Osteocyte (in vitro differentiated cells): Measurements from ENCODE around the gene DPH6. TPM values are rescaled to one million over a fixed set of nuclear protein-coding genes. Genes with fewer than 3 reads are reported as not detected.
A peak's percentile ranks its signal among the peaks of the same experiment; 100 is the strongest.

Experiments used
- DNase-seq: peaks from one replicate; pipeline ENCODE4 v3.0.0; 2021; ENCODE audit warnings: mixed read lengths; ENCODE audit not compliant: unreplicated experiment; ENCODE audit errors: extremely low spot score
- H3K27ac Mint-ChIP-seq: one replicate; pipeline ENCODE4 v1.8.0; 2021; ENCODE audit warnings: mild to moderate bottlenecking, mixed read lengths; ENCODE audit not compliant: unreplicated experiment
- H3K27me3 Mint-ChIP-seq: one replicate; pipeline ENCODE4 v1.8.0; 2021; ENCODE audit warnings: mixed read lengths; ENCODE audit not compliant: unreplicated experiment
- H3K36me3 Mint-ChIP-seq: one replicate; pipeline ENCODE4 v1.8.0; 2021; ENCODE audit warnings: mixed read lengths; ENCODE audit not compliant: unreplicated experiment
- H3K4me1 Mint-ChIP-seq: one replicate; pipeline ENCODE4 v1.8.0; 2021; ENCODE audit warnings: mixed read lengths; ENCODE audit not compliant: unreplicated experiment
- H3K4me3 Mint-ChIP-seq: one replicate; pipeline ENCODE4 v1.8.0; 2021; ENCODE audit warnings: mild to moderate bottlenecking, moderate library complexity, mixed read lengths; ENCODE audit not compliant: unreplicated experiment
- H3K9me3 Mint-ChIP-seq: one replicate; pipeline ENCODE4 v1.8.0; 2021; ENCODE audit warnings: mixed read lengths; ENCODE audit not compliant: unreplicated experiment
- CTCF ChIP-seq: fragments of 200-600 bp; sonication (generic); IDR thresholded peaks from 2 replicates; pipeline ENCODE4 v1.5.0; 2021; ENCODE audit warnings: antibody characterized with exemption, mild to moderate bottlenecking, moderate library complexity
- total RNA-seq: library from RNA; stranded (reverse); gene quantifications from 2 replicates; pipeline ENCODE4 v1.2.1, GENCODE V29; 2021

Gene DPH6
- total RNA-seq, 1 donor from 2014 or later = 14.3 TPM

GRCh38 chr15:35437157-35437556 is 108.8 kb downstream of the DPH6 start:
- no peaks in the 10 kb centered on the region for H3K27me3 Mint-ChIP-seq
- H3K4me1 Mint-ChIP-seq = peaks cover 12% of the 10 kb centered on the region
- peak; percentile 18 for TF ChIP-seq CTCF
- H3K27ac Mint-ChIP-seq = no peak overlapping the region
- no peak for DNase-seq
- H3K36me3 Mint-ChIP-seq = peaks cover 9% of the 10 kb centered on the region
- no peaks in the 10 kb centered on the region for H3K9me3 Mint-ChIP-seq
- no peak overlapping the region for H3K4me3 Mint-ChIP-seq

GRCh38 chr15:35436422-35436821 is 109.5 kb downstream of the DPH6 start:
- H3K4me3 Mint-ChIP-seq = no peak overlapping the region

GRCh38 chr15:35431281-35431680 is 114.7 kb downstream of the DPH6 start:
- Mint-ChIP-seq H3K36me3 (peaks cover 2% of the 10 kb centered on the region), H3K4me1 (peaks cover 17% of the 10 kb centered on the region), H3K27me3 (no peaks in the 10 kb centered on the region), H3K9me3 (no peaks in the 10 kb centered on the region), H3K4me3 (no peak overlapping the region), H3K27ac (no peak overlapping the region)
- DNase-seq = no peak
- TF ChIP-seq CTCF = no peak

More at GRCh38 chr15:35436422-35436821, 109.5 kb downstream of the DPH6 start:
- Mint-ChIP-seq H3K27ac (no peak overlapping the region), H3K9me3 (no peaks in the 10 kb centered on the region), H3K36me3 (peaks cover 9% of the 10 kb centered on the region), H3K4me1 (peaks cover 12% of the 10 kb centered on the region), H3K27me3 (no peaks in the 10 kb centered on the region)
- no peak for DNase-seq
- no peak for TF ChIP-seq CTCF

GRCh38 chr15:35430301-35430700 is 115.7 kb downstream of the DPH6 start:
- TF ChIP-seq CTCF = no peak
- H3K4me3 Mint-ChIP-seq = no peak overlapping the region
- H3K9me3 Mint-ChIP-seq = no peaks in the 10 kb centered on the region
- peaks cover 19% of the 10 kb centered on the region for H3K4me1 Mint-ChIP-seq
- H3K27me3 Mint-ChIP-seq = no peaks in the 10 kb centered on the region
- no peak for DNase-seq
- H3K36me3 Mint-ChIP-seq = no peaks in the 10 kb centered on the region
- no peak overlapping the region for H3K27ac Mint-ChIP-seq

- peaks cover 3% of the 10 kb centered on the region for H3K36me3 Mint-ChIP-seq
- no peak for TF ChIP-seq CTCF
- peak overlapping the region; percentile 75 for H3K27ac Mint-ChIP-seq
- no peak overlapping the region for H3K4me3 Mint-ChIP-seq
- H3K4me1 Mint-ChIP-seq = peaks cover 19% of the 10 kb centered on the region
- peaks cover 17% of the 10 kb centered on the region for H3K9me3 Mint-ChIP-seq
- H3K27me3 Mint-ChIP-seq = no peaks in the 10 kb centered on the region
- DNase-seq = no peak
Observed at GRCh38 chr15:35427496-35427895, 118.5 kb downstream of the DPH6 start.
